ENCODE measurements around the gene NUP133.
"Not testable (repeated sequence)": the region's sequence is repeated elsewhere in the genome, so short reads cannot be mapped to it uniquely, and the experiment has no call there.

The NUP133 gene

DNA sequence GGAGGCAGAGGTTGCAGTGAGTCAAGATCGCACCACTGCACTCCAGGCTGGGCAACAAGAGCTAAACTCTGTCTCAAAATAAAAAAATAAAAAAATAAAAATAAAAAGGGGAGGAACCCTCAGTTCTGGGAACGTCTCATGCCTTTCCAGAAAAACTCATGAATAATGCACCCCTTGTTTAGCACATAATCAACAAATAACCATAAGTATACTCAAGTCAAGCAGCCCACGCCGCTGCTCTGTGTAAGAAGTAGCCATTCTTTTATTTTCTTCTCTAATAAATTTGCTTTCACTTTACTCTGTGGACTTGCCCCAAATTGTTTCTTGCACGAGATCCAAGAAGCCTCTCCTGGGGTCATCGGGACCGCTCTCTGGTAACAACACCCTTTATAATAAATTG, 59.8 kb downstream of the NUP133 start:
- DNase-seq = no peak

DNA sequence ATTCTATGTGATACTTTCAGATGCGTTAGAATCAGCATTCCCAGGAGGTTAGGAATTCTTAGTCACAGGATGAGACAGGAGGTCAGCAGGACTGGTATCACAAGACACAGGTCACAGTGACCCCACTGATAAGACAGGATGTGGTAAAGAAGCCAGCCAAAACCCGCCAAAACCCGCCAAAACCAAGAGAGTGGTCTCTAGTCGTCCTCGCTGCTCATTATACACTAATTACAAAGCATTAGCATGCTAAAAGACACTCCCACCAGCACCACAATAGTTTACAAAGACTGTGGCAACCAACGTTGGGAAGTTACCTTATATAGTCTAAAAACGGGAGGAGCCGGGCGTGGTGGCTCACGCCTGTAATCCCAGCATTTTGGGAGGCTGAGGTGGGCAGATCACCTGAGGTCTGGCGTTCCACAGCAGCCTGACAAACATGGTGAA, 60.3 kb downstream of the NUP133 start:
- no peak for DNase-seq

DNA sequence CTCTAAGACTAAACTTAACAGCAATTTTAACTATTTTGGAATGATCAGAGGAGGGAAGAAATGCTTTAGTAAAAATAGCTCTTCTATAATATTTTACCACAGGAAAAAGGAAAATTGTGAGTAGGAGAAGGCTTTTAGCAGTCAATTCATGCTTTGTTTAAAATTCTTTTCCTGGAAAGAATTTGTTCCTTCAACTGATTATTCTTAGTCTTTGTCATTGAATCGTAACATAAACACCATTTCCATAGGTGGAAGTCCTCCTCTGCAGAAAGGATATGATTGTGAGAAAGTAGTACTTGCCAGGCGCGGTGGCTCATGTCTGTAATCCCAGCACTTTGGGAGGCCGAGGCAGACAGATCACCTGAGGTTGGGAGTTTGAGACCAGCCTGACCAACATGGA, 62.3 kb downstream of the NUP133 start:
- DNase-seq = no peak

DNA sequence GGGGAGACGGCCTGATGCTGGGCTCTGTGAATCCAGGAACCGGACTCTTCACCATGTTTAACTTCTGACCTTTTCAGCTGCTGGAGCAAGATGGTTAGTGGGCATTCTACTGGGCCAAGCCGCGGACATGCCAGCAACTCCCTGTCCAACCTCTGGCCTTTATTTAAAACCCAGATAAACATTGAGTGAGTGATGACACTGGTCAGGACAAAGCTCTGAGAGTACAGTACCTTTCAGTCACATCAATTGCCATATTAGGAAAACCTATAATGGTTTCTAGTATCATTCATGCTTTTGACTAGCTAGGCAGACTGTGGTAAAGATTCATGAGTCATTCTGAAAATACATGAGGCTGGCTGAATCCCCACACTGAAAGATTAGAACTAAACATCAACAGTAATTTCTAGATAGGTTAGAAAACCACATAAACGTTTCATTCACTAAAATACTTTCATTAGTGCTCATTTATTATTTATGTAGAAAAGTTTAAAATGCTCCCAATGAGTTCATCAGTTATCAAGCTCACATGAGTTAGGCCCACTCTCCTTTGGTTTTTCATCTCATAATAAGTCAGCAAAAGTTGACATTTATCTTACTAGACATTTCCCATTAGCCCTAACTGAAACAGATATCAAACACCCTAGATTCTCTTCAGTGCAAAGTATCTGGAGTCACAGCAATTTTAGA, 67.1 kb downstream of the NUP133 start:
- DNase-seq = no peak

DNA sequence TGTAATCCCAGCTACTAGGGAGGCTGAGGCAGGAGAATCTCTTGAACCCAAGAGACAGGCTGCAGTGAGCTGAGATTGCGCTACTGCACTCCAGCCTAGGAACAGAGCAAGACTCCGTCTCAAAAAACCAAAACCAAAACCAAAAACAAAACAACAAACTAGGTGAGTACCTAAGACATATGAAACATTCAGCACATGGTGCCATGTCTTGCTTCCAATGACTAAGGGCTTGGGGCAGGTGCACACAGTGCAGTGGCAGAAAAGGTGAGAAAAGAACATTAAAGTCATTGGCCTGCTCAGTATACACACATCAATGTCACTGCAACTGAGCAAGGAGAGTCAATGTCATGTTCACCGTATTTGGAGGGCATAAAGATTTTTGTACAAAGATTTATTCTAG, 70.1 kb downstream of the NUP133 start:
- DNase-seq = no peak

DNA sequence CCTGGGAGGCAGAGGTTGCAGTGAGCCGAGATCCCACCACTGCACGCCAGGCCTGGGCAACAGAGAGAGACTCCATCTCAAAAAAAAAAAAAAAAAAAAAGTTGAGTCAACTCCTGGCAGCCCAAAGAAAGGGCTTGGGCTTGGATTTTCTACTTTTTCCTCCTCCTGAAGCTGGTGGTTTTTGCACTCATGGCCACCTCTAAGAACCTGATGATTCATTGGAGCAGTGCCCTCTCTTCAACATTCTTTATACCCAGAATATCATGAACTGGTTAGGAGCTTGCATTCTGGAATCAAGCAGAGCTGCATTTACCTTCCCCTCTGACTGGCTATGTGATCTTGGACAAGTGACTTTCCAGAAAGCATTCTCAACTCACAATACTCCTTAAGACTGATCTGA, 70.7 kb downstream of the NUP133 start:
- DNase-seq = no peak

DNA sequence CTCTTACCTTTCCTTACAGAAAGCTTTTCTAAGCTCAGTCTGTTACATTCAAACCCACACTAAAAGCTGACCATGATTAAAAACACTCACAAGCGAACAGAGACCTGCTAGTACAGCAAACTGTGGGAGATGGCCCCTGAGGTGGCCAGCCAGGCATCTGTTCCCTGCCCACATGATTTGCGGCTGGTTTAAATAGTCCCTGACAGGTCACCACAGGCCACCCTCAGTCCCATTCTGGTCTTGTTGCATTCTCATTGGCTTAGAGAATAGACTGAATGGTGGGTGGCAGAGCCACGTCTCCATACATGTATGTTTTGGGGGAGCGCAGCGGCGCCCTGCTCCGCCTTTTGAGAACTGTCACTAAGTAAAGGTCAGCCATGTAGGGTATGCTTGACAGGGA, 71.9 kb downstream of the NUP133 start:
- DNase-seq = no peak

DNA sequence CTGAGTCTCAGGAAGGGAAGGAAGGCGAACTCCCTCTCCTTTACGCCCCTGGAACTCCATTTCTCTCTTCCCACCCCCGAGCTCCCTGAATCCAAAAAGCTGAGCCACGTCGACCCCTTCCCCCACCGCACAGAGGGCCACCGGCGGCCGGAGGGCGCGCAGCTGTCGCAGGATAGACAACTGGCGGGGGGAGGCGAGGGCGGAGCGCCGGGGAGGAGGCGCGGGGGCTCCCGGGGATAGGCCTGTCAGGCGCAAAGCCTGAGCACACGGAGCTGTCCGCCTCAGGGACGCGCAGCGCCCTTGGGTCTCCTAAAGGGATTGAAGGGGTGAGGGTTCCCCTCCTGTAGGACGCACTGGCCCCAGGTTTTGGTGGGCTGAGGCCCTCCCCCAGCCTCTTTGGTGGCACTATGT, 73.5 kb downstream of the NUP133 start:
- DNase-seq = no peak

DNA sequence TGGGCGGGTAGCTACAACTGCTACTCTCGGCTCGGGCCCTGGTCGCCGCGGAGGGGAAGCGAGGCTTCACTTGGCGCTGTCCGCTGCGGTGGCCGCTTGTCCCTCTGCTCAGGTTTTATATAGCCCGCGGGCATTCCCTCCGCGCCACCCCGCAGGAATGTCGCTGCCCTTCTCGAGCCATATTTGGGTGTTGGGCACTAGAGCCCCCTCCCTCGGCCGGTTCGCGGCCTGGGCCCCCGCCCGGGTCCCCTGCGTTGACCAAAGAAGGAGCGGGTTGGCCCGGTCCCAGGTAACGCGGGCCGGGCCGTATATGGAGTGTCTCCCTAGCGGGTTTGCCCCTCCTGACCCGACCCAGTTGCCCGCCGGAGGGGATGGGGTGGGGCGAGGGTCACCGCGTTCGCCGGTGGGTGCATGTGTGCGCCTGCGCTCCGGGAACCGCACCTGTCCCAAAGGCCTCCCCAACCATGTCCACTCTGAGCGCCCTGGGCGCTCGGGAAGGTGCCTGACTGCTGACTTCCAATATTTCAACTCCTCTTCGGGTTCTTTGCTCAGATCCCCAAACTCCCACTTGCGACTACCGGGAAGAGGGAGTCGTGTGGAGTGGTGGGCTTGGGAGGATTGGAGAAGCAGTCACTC, 74.0 kb downstream of the NUP133 start, which contains the start of gene ACTA1:
Gene ACTA1, minus strand, starts transcription at position 90 of the 636 bp plus-strand sequence. CDS start 979 bp downstream, outside the sequence.
- no peak for DNase-seq

DNA sequence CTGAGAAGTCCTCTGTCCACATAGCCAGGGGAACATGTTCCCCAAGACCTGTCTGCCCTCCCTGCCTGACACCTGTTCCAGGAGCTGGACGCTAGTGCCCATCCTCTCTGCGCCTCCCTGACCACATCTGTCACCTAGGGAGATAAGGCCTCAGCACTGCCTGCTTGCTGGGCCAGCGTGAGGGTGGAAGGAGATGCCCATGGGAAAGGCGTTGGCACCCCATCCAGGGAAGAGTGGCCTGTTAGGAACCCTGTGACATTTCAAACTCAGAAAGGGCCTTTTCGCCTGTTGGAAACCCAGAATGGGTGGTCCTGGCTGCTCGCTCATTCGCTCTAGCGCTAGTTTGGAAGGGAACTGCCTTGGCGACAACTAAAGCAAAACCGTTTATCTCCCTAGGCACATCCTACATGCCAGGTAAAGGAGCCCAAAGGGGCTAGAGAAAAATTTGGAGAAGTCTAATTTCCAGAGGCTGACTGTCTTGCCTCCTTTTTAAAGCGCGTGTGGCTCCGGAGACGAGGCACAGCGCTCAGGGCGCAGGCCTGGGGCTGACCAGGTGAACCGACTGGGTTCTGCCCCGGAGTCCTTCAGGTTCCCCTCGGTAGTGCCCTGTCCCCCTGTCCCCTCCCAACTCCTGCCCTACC, 74.7 kb downstream of the NUP133 start:
- DNase-seq = no peak

DNA sequence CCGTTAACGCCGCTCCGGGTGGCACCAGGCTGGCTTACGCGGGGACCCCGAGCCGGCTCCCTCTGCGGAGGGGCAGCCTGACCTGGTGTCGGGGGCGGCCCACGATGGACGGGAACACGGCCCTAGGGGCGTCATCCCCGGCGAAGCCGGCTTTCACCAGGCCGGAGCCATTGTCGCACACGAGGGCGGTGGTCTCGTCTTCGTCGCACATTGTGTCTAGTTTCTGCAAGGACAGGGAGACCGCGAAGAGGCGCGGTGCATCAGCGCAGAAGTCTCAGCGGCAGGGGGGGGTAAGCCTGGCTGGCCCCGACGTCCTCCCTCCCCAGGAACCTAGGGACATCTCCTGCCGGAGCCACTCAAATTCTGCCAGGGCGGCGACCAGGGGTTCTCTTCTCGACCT, 75.2 kb downstream of the NUP133 start:
- DNase-seq = no peak

DNA sequence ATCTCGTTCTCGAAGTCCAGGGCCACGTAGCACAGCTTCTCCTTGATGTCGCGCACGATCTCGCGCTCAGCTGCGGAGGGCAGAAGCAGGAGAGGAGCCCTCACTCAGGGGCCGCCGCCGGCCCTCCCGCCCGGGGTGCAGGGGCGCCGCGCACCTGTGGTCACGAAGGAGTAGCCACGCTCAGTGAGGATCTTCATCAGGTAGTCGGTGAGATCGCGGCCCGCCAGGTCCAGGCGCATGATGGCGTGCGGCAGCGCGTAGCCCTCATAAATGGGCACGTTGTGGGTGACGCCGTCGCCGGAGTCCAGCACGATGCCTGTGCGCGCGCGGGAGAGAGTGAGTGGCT, 76.1 kb downstream of the NUP133 start:
- no peak for DNase-seq

DNA sequence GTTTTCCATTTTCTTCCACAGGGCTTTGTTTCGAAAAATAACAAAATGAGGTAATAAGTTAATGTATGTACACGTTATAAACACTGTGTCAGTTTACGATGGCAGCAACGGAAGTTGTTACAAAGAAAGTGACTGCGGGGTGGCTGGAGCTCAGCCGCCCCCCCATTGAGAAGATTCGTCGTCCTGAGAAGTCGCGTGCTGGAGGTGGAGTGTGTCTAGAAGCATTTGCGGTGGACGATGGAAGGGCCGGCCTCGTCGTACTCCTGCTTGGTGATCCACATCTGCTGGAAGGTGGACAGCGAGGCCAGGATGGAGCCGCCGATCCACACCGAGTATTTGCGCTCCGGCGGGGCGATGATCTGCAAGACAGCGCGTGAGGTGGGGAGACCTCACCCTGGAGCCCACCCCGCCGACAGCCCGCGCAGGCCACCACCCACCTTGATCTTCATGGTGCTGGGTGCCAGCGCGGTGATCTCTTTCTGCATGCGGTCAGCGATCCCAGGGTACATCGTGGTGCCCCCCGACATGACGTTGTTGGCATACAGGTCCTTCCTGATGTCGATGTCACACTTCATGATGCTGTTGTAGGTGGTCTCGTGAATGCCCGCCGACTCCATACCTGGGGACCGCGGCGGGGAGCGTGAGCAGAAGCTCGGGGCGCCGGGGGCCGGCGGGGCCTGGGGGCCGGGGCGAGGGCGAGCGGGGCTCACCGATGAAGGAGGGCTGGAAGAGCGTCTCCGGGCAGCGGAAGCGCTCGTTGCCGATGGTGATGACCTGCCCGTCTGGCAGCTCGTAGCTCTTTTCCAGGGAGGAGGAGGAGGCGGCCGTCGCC, 76.6 kb downstream of the NUP133 start:
- DNase-seq = no peak

DNA sequence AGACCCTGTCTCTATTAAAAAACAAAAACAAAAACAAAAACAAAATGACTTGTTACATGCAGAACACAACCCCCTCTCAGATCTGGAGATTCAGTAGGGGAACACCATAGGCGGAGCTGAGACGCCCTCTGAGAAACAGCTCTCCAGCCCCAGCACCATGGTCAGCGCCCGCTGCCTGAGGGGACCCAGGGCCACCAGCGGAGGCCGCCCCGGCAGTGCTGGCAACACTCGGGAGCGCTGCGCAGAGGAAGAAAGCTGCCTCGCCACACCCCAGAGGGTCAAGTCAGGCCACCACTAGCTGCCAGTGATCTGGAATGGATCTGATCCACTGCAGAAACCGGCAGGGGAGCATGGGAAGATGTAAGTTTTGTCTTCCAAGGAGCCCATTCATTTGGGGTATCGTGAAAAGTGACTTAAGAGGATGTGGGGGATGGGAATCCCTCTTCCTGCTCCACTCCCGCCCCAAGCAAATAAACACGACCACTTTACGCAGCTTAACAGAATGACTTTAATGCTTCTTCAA, 77.3 kb downstream of the NUP133 start:
- no peak for DNase-seq

DNA sequence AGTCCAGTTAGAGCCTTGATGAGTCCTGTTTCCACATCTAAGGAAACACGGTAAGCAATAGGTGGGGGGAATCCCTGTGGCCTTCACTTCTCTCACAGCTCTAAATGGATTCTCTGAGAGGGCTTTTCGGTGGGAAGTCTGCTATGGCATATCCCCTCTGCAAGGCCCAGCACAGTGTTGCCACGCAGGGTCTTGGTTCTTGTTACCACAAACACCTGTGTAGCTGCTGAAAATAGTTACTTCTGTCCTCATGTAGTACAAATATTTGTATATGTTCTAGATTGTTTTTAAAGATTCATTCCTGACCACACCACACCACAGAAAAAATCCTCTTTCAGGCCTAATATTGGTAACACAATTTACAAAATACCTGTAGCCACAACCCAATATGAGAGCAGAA, 79.9 kb downstream of the NUP133 start:
- DNase-seq = no peak

DNA sequence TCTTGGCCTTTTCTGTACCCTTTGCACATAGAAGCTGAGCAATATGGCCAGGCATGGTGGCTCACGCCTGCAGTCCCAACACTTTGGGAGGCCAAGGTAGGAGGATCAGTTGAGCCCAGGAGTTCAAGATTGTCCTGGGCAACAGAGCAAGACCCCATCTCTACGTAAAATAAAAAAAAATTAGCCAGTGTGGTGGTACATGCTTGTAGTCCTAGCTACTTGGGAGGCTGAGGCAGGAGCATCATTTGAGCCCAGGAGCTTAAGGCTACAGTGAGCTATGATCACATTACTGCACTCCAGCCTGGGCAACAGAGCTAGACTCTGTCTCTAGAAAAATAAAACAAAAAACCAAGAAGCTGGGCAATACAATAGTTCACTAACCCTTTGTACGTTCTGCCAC, 80.6 kb downstream of the NUP133 start:
- DNase-seq = no peak

DNA sequence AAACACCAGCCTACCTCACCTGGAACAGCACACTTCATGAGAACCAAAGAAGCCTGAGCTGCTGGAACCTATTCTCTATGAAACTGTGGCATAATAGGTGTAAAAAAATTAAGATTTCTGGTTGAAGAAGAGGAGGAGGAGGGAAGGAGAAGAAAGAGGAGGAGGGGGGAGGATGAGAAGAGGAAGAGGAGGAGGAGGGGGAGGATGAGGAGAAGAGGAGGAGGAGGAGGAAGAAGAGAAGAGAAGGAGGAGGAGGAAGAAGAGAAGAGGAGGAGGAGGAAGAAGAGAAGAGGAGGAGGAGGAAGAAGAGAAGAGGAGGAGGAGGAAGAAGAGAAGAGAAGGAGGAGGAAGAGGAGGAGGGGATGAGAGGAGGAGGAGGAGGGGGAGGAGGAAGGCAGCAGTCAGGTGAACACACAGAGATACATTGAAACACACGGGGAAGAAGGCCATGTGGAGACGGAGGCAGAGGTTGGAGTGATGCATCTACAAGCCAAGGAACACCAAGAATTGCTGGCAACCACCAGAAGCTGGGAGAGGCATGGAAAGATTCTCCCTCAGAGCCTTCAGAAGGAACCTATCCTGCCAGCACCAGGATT, 82.5 kb downstream of the NUP133 start:
- no peak for DNase-seq

DNA sequence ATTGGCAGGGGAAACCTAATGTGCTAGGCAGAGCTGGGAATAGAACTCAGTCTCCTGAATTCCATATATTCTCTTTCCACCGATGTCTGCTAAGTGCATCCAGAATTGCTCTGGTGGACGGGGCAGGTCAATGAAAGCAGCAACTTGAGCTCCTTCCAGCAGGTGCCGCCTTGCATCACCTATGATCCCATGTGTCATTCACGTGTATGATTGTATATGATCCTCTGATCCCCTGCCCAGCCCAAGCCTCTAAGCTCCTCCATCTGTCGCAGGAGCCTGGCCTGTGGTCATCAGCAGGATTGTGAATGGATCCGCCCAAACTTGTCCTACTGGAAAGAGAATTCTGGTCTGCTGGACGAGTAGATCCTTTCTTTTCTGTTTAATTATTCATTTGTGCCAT, 87.4 kb downstream of the NUP133 start:
- DNase-seq = peak in 1 of 2 experiments; percentile 9

DNA sequence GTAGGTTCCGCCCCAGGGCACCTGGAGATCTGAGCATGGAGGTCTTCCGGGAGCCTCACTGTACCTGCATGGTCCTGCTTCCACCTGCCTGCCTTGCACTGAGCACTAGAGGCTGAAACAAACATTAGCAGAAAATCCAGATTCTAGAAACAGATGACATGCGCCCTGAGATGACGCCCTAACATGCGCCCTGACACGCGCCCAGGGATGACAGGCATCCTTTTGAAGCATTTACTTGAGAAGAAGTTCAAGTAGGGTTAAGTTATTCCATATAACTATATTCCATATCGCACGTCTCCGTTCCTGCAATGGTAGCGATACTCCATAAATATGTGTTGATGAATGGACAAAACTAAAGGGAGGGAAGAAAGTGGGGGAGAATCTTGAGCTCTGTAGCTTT, 87.9 kb downstream of the NUP133 start:
- no peak for DNase-seq

DNA sequence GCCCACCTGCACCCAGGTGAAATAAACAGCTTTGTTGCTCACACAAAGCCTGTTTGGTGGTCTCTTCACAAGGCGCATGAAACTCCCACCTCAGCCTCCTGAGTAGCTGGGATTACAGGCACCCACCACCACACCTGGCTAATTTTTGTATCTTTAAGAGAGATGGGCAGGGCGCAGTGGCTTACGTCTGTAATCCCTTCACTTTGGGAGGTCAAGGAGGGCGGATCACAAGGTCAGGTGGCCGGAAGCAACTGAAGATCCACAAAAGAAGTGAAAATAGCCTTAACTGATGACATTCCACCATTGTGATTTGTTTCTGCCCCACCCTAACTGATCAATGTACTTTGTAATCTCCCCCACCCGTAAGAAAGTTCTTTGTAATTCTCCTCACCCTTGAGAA, 89.6 kb downstream of the NUP133 start:
- not testable (repeated sequence) for DNase-seq

DNA sequence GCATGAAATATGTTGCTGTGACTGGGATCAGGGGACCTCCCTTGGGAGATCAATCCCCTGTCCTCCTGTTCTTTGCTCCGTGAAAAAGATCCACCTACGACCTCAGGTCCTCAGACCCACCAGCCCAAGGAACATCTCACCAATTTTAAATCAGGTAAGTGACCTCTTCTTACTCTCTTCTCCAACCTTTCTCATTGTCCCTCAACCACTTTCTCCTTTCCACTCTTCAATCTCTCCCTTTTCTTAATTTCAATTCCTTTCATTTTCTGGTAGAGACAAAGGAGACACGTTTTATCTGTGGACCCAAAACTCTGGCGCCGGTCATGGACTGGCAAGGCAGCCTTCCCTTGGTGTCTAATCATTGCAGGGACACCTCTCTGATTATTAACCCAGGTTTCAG, 95.3 kb downstream of the NUP133 start:
- DNase-seq = not testable (repeated sequence)

DNA sequence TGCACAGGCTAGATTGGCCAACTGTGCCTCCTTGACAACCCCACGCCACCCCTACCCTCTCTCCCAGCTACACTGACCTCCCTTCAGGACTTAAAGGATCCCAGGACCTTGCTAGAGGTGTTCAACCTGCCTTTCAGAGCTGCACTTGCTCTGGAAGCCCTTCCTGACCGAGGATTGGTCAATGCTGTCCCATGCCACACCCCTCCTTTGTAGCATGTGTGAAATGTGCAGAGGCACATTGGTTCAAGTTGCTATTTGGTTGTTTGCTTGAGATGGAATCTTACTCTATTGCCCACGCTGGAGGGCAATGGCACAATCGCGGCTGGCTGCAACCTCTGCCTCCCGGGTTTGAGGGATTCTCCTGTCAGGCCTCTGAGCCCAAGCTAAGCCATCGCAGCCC, 96.1 kb downstream of the NUP133 start:
- DNase-seq = no peak

Measured in NCI-H1930 (cell line).